Ishikawa (cell line): ENCODE results near the gene CREG2.

Experiments used
- CEBPB ChIP-seq: IDR thresholded peaks from 2 replicates; pipeline ENCODE4 v1.6.1; 2012
- CREB1 ChIP-seq: IDR thresholded peaks from 2 replicates; pipeline ENCODE4 v1.6.1; 2012; ENCODE audit warnings: low read depth
- EGR1 ChIP-seq: IDR thresholded peaks from 2 replicates; pipeline ENCODE4 v1.6.1; 2012
- EP300 ChIP-seq: IDR thresholded peaks from 2 replicates; pipeline ENCODE4 v1.6.1; 2012; ENCODE audit warnings: borderline replicate concordance
- FOXM1 ChIP-seq: IDR thresholded peaks from 2 replicates; pipeline ENCODE4 v1.6.1; 2012; ENCODE audit warnings: low read depth, borderline replicate concordance
- MAX ChIP-seq: IDR thresholded peaks from 2 replicates; pipeline ENCODE4 v1.6.1; 2012
- NFIC ChIP-seq: IDR thresholded peaks from 2 replicates; pipeline ENCODE4 v1.6.1; 2012
- RAD21 ChIP-seq: IDR thresholded peaks from 2 replicates; pipeline ENCODE4 v1.6.1; 2012; ENCODE audit warnings: low read depth
- REST ChIP-seq: IDR thresholded peaks from 2 replicates; pipeline ENCODE4 v1.6.1; 2012; ENCODE audit warnings: low read depth, mild to moderate bottlenecking
- TAF1 ChIP-seq: IDR thresholded peaks from 2 replicates; pipeline ENCODE4 v1.6.1; 2012; ENCODE audit warnings: low read depth, mild to moderate bottlenecking
- TCF12 ChIP-seq: IDR thresholded peaks from 2 replicates; pipeline ENCODE4 v1.6.1; 2012; ENCODE audit warnings: low read depth
- TEAD4 ChIP-seq: IDR thresholded peaks from 2 replicates; pipeline ENCODE4 v1.6.1; 2012
- USF1 ChIP-seq: IDR thresholded peaks from 2 replicates; pipeline ENCODE4 v1.6.1; 2012
- YY1 ChIP-seq: IDR thresholded peaks from 2 replicates; pipeline ENCODE4 v1.6.1; 2012; ENCODE audit warnings: low read depth
- ZBTB7A ChIP-seq: IDR thresholded peaks from 2 replicates; pipeline ENCODE4 v1.6.1; 2012; ENCODE audit warnings: low read depth

CREG2 gene

GRCh38 chr2:101405351-101405899, 18.1 kb upstream of the CREG2 start:
- TF ChIP-seq MAX (no peak), EP300 (no peak), EGR1 (no peak), REST (no peak), CREB1 (no peak), NFIC (no peak)

GRCh38 chr2:101403745-101404144, 16.4 kb upstream of the CREG2 start:
- TF ChIP-seq REST (no peak), RAD21 (no peak), CREB1 (no peak), EGR1 (no peak), NFIC (no peak), TEAD4 (no peak), CEBPB (no peak)

GRCh38 chr2:101402630-101403029, 15.3 kb upstream of the CREG2 start:
- TF ChIP-seq ZBTB7A: no peak
- TF ChIP-seq FOXM1: no peak
- no peak for TF ChIP-seq MAX
- no peak for TF ChIP-seq YY1
- TF ChIP-seq CEBPB: no peak
- TF ChIP-seq CREB1: no peak
- no peak for TF ChIP-seq RAD21
- no peak for TF ChIP-seq TAF1
- no peak for TF ChIP-seq REST
- no peak for TF ChIP-seq NFIC
- no peak for TF ChIP-seq TEAD4
- TF ChIP-seq EP300: no peak

GRCh38 chr2:101401906-101402305, 14.6 kb upstream of the CREG2 start:
- TF ChIP-seq EGR1 (no peak), MAX (no peak), NFIC (no peak), CREB1 (no peak), ZBTB7A (no peak), CEBPB (no peak), REST (no peak), TEAD4 (no peak), YY1 (no peak), EP300 (no peak), FOXM1 (no peak), RAD21 (no peak), USF1 (no peak), TCF12 (no peak)
